Astrocyte (in vitro differentiated cells and primary cell): ENCODE measurements around the gene TFEC. TPM values are rescaled to one million over a fixed set of nuclear protein-coding genes. Genes with fewer than 3 reads are reported as not detected.

Experiments
- DNase-seq: peaks from one replicate; pipeline ENCODE4 v3.0.0-alpha.2; 2010; ENCODE audit warnings: low read depth
- FAIRE-seq: peaks from 2 replicates; lab custom pipeline; 2011; peaks lifted over from hg19 to GRCh38; lab: Jason Lieb, UNC
- H2AFZ ChIP-seq: 2 replicates; pipeline ENCODE4 v1.6.0; 2012; ENCODE audit warnings: low read depth, low read length, inconsistent platforms
- H3K27ac ChIP-seq: 2 replicates; pipeline ENCODE4 v1.5.1; 2011; ENCODE audit warnings: low read depth, low read length, inconsistent platforms
- H3K27me3 ChIP-seq: 2 replicates; pipeline ENCODE4 v1.6.0; 2011; ENCODE audit warnings: low read length, inconsistent platforms; ENCODE audit not compliant: insufficient read depth
- H3K36me3 ChIP-seq: 2 replicates; pipeline ENCODE4 v1.5.1; 2011; ENCODE audit warnings: low read length, inconsistent platforms; ENCODE audit not compliant: insufficient read depth
- H3K4me1 ChIP-seq: 2 replicates; pipeline ENCODE4 v1.5.1; 2011; ENCODE audit warnings: low read length, inconsistent platforms; ENCODE audit not compliant: insufficient read depth
- H3K4me2 ChIP-seq: 2 replicates; pipeline ENCODE4 v1.6.0; 2012; ENCODE audit warnings: low read length, inconsistent platforms
- H3K4me3 ChIP-seq: 2 replicates; pipeline ENCODE4 v1.5.1; 2011; ENCODE audit warnings: low read depth, mild to moderate bottlenecking, low read length, inconsistent platforms; ENCODE audit not compliant: insufficient read depth
- H3K79me2 ChIP-seq: 2 replicates; pipeline ENCODE4 v1.6.0; 2012; ENCODE audit warnings: mild to moderate bottlenecking, low read length, inconsistent platforms; ENCODE audit not compliant: insufficient read depth
- H3K9ac ChIP-seq: 2 replicates; pipeline ENCODE4 v1.6.0; 2012; ENCODE audit warnings: mild to moderate bottlenecking, low read length, inconsistent platforms
- H3K9me3 ChIP-seq: 2 replicates; pipeline ENCODE4 v1.5.1; 2012; ENCODE audit warnings: low read depth, mild to moderate bottlenecking, low read length, inconsistent platforms; ENCODE audit not compliant: insufficient read depth
- H4K20me1 ChIP-seq: 2 replicates; pipeline ENCODE4 v1.6.0; 2012; ENCODE audit warnings: low read length, inconsistent platforms; ENCODE audit not compliant: insufficient read depth
- H3K27ac Mint-ChIP-seq: one replicate; pipeline ENCODE4 v1.8.0; 2021; ENCODE audit warnings: mild to moderate bottlenecking, mixed read lengths; ENCODE audit not compliant: unreplicated experiment
- H3K27me3 Mint-ChIP-seq: one replicate; pipeline ENCODE4 v1.8.0; 2021; ENCODE audit warnings: low read depth, mixed read lengths; ENCODE audit not compliant: unreplicated experiment
- H3K36me3 Mint-ChIP-seq: one replicate; pipeline ENCODE4 v1.8.0; 2021; ENCODE audit warnings: low read depth, mixed read lengths; ENCODE audit not compliant: unreplicated experiment
- H3K4me1 Mint-ChIP-seq: one replicate; pipeline ENCODE4 v1.8.0; 2021; ENCODE audit warnings: low read depth, mixed read lengths; ENCODE audit not compliant: unreplicated experiment
- H3K4me3 Mint-ChIP-seq: one replicate; pipeline ENCODE4 v1.8.0; 2021; ENCODE audit warnings: mild to moderate bottlenecking, moderate library complexity, mixed read lengths; ENCODE audit not compliant: unreplicated experiment
- H3K9me3 Mint-ChIP-seq: one replicate; pipeline ENCODE4 v1.8.0; 2021; ENCODE audit warnings: mild to moderate bottlenecking, mixed read lengths; ENCODE audit not compliant: unreplicated experiment
- CTCF ChIP-seq: IDR thresholded peaks from 2 replicates; pipeline ENCODE4 v1.5.1; 2011; ENCODE audit warnings: low read depth, mild to moderate bottlenecking, inconsistent platforms, low read length, moderate library complexity; ENCODE audit not compliant: insufficient read depth
- EZH2 ChIP-seq: IDR thresholded peaks from 2 replicates; pipeline ENCODE4 v1.6.1; 2012; ENCODE audit warnings: mild to moderate bottlenecking, low read length, inconsistent platforms; ENCODE audit not compliant: insufficient read depth
- total RNA-seq: library from RNA; stranded (reverse); gene quantifications from 2 replicates; pipeline ENCODE4 v1.2.1, GENCODE V29; 2021

Gene TFEC
- total RNA-seq, 1 donor from 2014 or later = 1.8 TPM

DNA sequence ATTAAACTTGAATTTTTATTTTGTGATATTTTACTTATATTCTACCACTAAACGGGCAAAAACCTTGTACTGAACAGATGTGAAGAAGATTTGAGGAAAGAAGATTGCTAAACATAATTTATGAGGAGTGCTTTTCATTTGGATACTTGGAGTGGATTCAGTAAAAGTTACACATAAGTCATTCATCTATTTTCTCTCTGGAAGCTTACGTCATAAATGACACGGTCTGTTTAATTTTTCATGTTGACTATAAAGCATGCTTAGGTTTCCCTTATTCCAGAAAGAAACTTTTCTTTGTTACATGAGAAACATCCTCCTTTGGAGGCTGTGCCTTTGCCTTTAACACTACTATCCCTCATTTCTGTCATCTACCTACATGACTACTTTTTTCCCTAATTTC is 53.9 kb downstream of the TFEC start:
- Mint-ChIP-seq H3K4me1 (peaks cover 4% of the 10 kb centered on the region), H3K4me3 (no peak overlapping the region), H3K27ac (no peak overlapping the region), H3K27me3 (no peaks in the 10 kb centered on the region), H3K36me3 (no peaks in the 10 kb centered on the region), H3K9me3 (no peaks in the 10 kb centered on the region)
- Histone ChIP-seq H2AFZ (no peak overlapping the region), H3K4me1 (no peaks in the 10 kb centered on the region), H3K4me3 (no peak overlapping the region), H3K36me3 (no peaks in the 10 kb centered on the region), H3K79me2 (no peaks in the 10 kb centered on the region), H3K27me3 (no peaks in the 10 kb centered on the region), H4K20me1 (no peaks in the 10 kb centered on the region), H3K9me3 (no peaks in the 10 kb centered on the region), H3K9ac (no peak overlapping the region), H3K27ac (no peak overlapping the region), H3K4me2 (no peak overlapping the region)
- DNase-seq (no peak), FAIRE-seq (no peak)
- TF ChIP-seq CTCF (no peak), EZH2 (no peak)

- H3K4me2 ChIP-seq = no peak overlapping the region
- H4K20me1 ChIP-seq = no peaks in the 10 kb centered on the region
- no peak overlapping the region for H3K4me3 ChIP-seq
- H2AFZ ChIP-seq = no peak overlapping the region
- no peaks in the 10 kb centered on the region for H3K4me1 ChIP-seq
- no peaks in the 10 kb centered on the region for H3K79me2 ChIP-seq
- Mint-ChIP-seq H3K27ac (no peak overlapping the region), H3K4me1 (peaks cover 5% of the 10 kb centered on the region), H3K9me3 (no peaks in the 10 kb centered on the region), H3K4me3 (no peak overlapping the region), H3K27me3 (no peaks in the 10 kb centered on the region), H3K36me3 (no peaks in the 10 kb centered on the region)
- DNase-seq (no peak), FAIRE-seq (no peak)
- H3K27me3 ChIP-seq = no peaks in the 10 kb centered on the region
- H3K27ac ChIP-seq = no peak overlapping the region
- no peak for TF ChIP-seq CTCF
- TF ChIP-seq EZH2 = no peak
- no peak overlapping the region for H3K9ac ChIP-seq
- no peaks in the 10 kb centered on the region for H3K9me3 ChIP-seq
- H3K36me3 ChIP-seq = no peaks in the 10 kb centered on the region
Observed at GRCh38 chr7:115975766-115976165, 54.8 kb downstream of the TFEC start.

GRCh38 chr7:115973406-115973805 is 57.2 kb downstream of the TFEC start:
- Histone ChIP-seq H3K4me1 (no peaks in the 10 kb centered on the region), H3K27ac (no peak overlapping the region), H3K9me3 (no peaks in the 10 kb centered on the region), H3K4me3 (no peak overlapping the region), H3K79me2 (no peaks in the 10 kb centered on the region), H3K9ac (no peak overlapping the region), H4K20me1 (no peaks in the 10 kb centered on the region), H3K27me3 (no peaks in the 10 kb centered on the region), H3K4me2 (no peak overlapping the region), H2AFZ (no peak overlapping the region), H3K36me3 (no peaks in the 10 kb centered on the region)
- Mint-ChIP-seq H3K4me1 (peaks cover 5% of the 10 kb centered on the region), H3K36me3 (no peaks in the 10 kb centered on the region), H3K9me3 (no peaks in the 10 kb centered on the region), H3K27me3 (no peaks in the 10 kb centered on the region), H3K27ac (no peak overlapping the region), H3K4me3 (no peak overlapping the region)
- no peak for TF ChIP-seq CTCF
- TF ChIP-seq EZH2 = no peak
- DNase-seq = no peak
- FAIRE-seq = no peak
